H9 (cell line): ENCODE data around the gene DMWD. TPM values are rescaled to one million over a fixed set of nuclear protein-coding genes. Genes with fewer than 3 reads are reported as not detected.

ENCODE experiments used
- DNase-seq: peaks from one replicate; pipeline ENCODE4 v3.0.0-alpha.2; 2017
- H2AFZ ChIP-seq: one replicate; pipeline ENCODE4 v1.6.1; 2013; ENCODE audit warnings: mild to moderate bottlenecking, low read length, control low read depth, moderate library complexity
- H2AK5ac ChIP-seq: 2 replicates; pipeline ENCODE4 v1.6.1; 2013; ENCODE audit warnings: low read length, control low read depth, mixed read lengths; ENCODE audit not compliant: insufficient read length
- H2BK120ac ChIP-seq: one replicate; pipeline ENCODE4 v1.6.1; 2013; ENCODE audit warnings: low read depth, mild to moderate bottlenecking, low read length, control low read depth, inconsistent platforms; ENCODE audit not compliant: poor library complexity, severe bottlenecking
- H2BK12ac ChIP-seq: 2 replicates; pipeline ENCODE4 v1.6.1; 2013; ENCODE audit warnings: low read length, control low read depth, mixed read lengths, low read depth; ENCODE audit not compliant: insufficient read length
- H2BK15ac ChIP-seq: 2 replicates; pipeline ENCODE4 v1.6.1; 2013; ENCODE audit warnings: low read depth, low read length, control low read depth
- H2BK20ac ChIP-seq: one replicate; pipeline ENCODE4 v1.6.1; 2013; ENCODE audit warnings: low read depth, mild to moderate bottlenecking, low read length, control low read depth, inconsistent platforms; ENCODE audit not compliant: poor library complexity, severe bottlenecking
- H2BK5ac ChIP-seq: 2 replicates; pipeline ENCODE4 v1.6.1; 2013; ENCODE audit warnings: low read length, control low read depth, mixed read lengths; ENCODE audit not compliant: insufficient read length
- H3K14ac ChIP-seq: 2 replicates; pipeline ENCODE4 v1.6.1; 2013; ENCODE audit warnings: low read length, control low read depth; ENCODE audit not compliant: insufficient read depth
- H3K18ac ChIP-seq: 2 replicates; pipeline ENCODE4 v1.6.1; 2013; ENCODE audit warnings: low read depth, mild to moderate bottlenecking, mixed read lengths, low read length, control low read depth; ENCODE audit not compliant: insufficient read length
- H3K23ac ChIP-seq: 2 replicates; pipeline ENCODE4 v1.6.1; 2013; ENCODE audit warnings: low read length, control low read depth, mixed read lengths, low read depth; ENCODE audit not compliant: insufficient read length
- H3K23me2 ChIP-seq: 2 replicates; pipeline ENCODE4 v1.6.1; 2013; ENCODE audit warnings: low read depth, mild to moderate bottlenecking, mixed read lengths, low read length, control low read depth; ENCODE audit not compliant: insufficient read length, poor library complexity, severe bottlenecking
- H3K27ac ChIP-seq: 2 replicates; pipeline ENCODE4 v1.5.1; 2013; ENCODE audit warnings: low read length, control low read depth, mixed read lengths, low read depth; ENCODE audit not compliant: insufficient read length
- H3K27me3 ChIP-seq: 2 replicates; pipeline ENCODE4 v1.6.1; 2013; ENCODE audit warnings: low read length, control low read depth, inconsistent platforms; ENCODE audit not compliant: insufficient read depth
- H3K4ac ChIP-seq: 2 replicates; pipeline ENCODE4 v1.6.1; 2013; ENCODE audit warnings: low read depth, mild to moderate bottlenecking, control low read depth, inconsistent platforms, low read length, moderate library complexity
- H3K4me1 ChIP-seq: 2 replicates; pipeline ENCODE4 v1.6.1; 2013; ENCODE audit warnings: low read length, control low read depth, inconsistent platforms; ENCODE audit not compliant: insufficient read depth
- H3K4me2 ChIP-seq: 2 replicates; pipeline ENCODE4 v1.6.1; 2013; ENCODE audit warnings: low read length, control low read depth, mixed read lengths; ENCODE audit not compliant: insufficient read length, insufficient read depth
- H3K56ac ChIP-seq: 2 replicates; pipeline ENCODE4 v1.6.1; 2013; ENCODE audit warnings: low read depth, mild to moderate bottlenecking, mixed read lengths, low read length, control low read depth; ENCODE audit not compliant: insufficient read length
- H3K79me1 ChIP-seq: 2 replicates; pipeline ENCODE4 v1.6.1; 2013; ENCODE audit warnings: low read depth, mild to moderate bottlenecking, moderate library complexity, low read length, control low read depth, inconsistent platforms; ENCODE audit not compliant: insufficient read depth, poor library complexity, severe bottlenecking
- H3K79me2 ChIP-seq: 2 replicates; pipeline ENCODE4 v1.6.1; 2013; ENCODE audit warnings: low read length, control low read depth, inconsistent platforms; ENCODE audit not compliant: insufficient read depth
- H3K9ac ChIP-seq: 2 replicates; pipeline ENCODE4 v1.6.1; 2013; ENCODE audit warnings: low read length, control low read depth, mixed read lengths; ENCODE audit not compliant: insufficient read length; ENCODE audit errors: extremely low read depth
- H3K9me3 ChIP-seq: one replicate; pipeline ENCODE4 v1.6.1; 2013; ENCODE audit warnings: low read depth, low read length, inconsistent platforms; ENCODE audit not compliant: control insufficient read depth
- H3T11ph ChIP-seq: one replicate; pipeline ENCODE4 v1.6.1; 2013; ENCODE audit warnings: mild to moderate bottlenecking, low read length, control low read depth, inconsistent platforms
- H4K20me1 ChIP-seq: one replicate; pipeline ENCODE4 v1.6.1; 2013; ENCODE audit not compliant: control insufficient read depth, insufficient read length, insufficient read depth
- H4K5ac ChIP-seq: 2 replicates; pipeline ENCODE4 v1.6.1; 2013; ENCODE audit warnings: low read depth, mild to moderate bottlenecking, mixed read lengths, low read length, control low read depth; ENCODE audit not compliant: insufficient read length
- H4K8ac ChIP-seq: replicated peaks from 2 replicates; pipeline ENCODE4 v1.6.1; 2013; ENCODE audit warnings: low read length, control low read depth, mixed read lengths, low read depth; ENCODE audit not compliant: insufficient read length
- H4K91ac ChIP-seq: 2 replicates; pipeline ENCODE4 v1.6.1; 2013; ENCODE audit warnings: low read depth, mild to moderate bottlenecking, moderate library complexity, mixed read lengths, low read length, control low read depth; ENCODE audit not compliant: insufficient read length
- H3K27ac Mint-ChIP-seq, 3 experiments: 2 replicates in 2 of 3; 3 replicates in 1 of 3; pipeline ENCODE4 v1.8.0; 2020 to 2021; ENCODE audit warnings: mixed read lengths in 3 of 3, mild to moderate bottlenecking in 1 of 3, moderate library complexity in 1 of 3
- H3K27me3 Mint-ChIP-seq: 2 replicates; pipeline ENCODE4 v1.8.0; 2021; ENCODE audit warnings: low read depth, mild to moderate bottlenecking, moderate library complexity, mixed read lengths
- H3K36me3 Mint-ChIP-seq, 3 experiments: 2 replicates in 2 of 3; 3 replicates in 1 of 3; pipeline ENCODE4 v1.8.0; 2020 to 2021; ENCODE audit warnings: low read depth in 3 of 3, mixed read lengths in 3 of 3; ENCODE audit not compliant: insufficient read depth in 1 of 3
- H3K4me1 Mint-ChIP-seq, 2 experiments: 2 replicates each; pipeline ENCODE4 v1.8.0; 2020; ENCODE audit warnings: mixed read lengths in 2 of 2
- H3K4me3 Mint-ChIP-seq, 2 experiments: 2 replicates in 1 of 2; 3 replicates in 1 of 2; pipeline ENCODE4 v1.8.0; 2020 to 2021; ENCODE audit warnings: mild to moderate bottlenecking in 2 of 2, mixed read lengths in 2 of 2, moderate library complexity in 1 of 2
- H3K9me3 Mint-ChIP-seq, 2 experiments: 2 replicates in 1 of 2; 3 replicates in 1 of 2; pipeline ENCODE4 v1.8.0; 2020; ENCODE audit warnings: mild to moderate bottlenecking in 2 of 2, mixed read lengths in 2 of 2, moderate library complexity in 1 of 2
- WGBS: extraction: QIAGEN DNeasy Blood & Tissue Kit; methylation state at CpG from one replicate; pipeline ENCODE4 v1.1.7; 2013; ENCODE audit warnings: missing lambda C conversion rate, low lambda C conversion rate, mixed read lengths; ENCODE audit not compliant: insufficient read length; ENCODE audit errors: extremely low coverage; 5-methylcytosine and 5-hydroxymethylcytosine counted together
- total RNA-seq: library from RNA; stranded (reverse); gene quantifications from 2 replicates; pipeline ENCODE4 v1.2.1, GENCODE V29; 2021
- TF ChIP-seq, protein P1 (sequence below): fragments of 200-600 bp; sonication (generic); conservative IDR thresholded peaks from 3 replicates; pipeline ENCODE4 v1.8.0; 2021; ENCODE audit warnings: antibody characterized with exemption, mild to moderate bottlenecking

Gene DMWD
- total RNA-seq, 1 experiment from 2014 or later, result 75.1 TPM

GRCh38 chr19:45785097-45785496, 7.5 kb downstream of the DMWD start:
- H3K4me1 ChIP-seq, result peaks cover 3% of the 10 kb centered on the region; the same call in 1 of the 2 replicates
- no peak overlapping the region for H3T11ph ChIP-seq
- no peaks in the 10 kb centered on the region; the same call in 1 of the 2 replicates for H3K27me3 ChIP-seq
- H3K79me1 ChIP-seq, result no peaks in the 10 kb centered on the region
- H3K4ac ChIP-seq, result no peak overlapping the region
- no peak overlapping the region for H3K18ac ChIP-seq
- no peak overlapping the region for H2BK120ac ChIP-seq
- peaks cover 22 to 49% (median 44%) of the 10 kb centered on the region in 3 experiments for H3K36me3 Mint-ChIP-seq
- no peaks in the 10 kb centered on the region for H3K79me2 ChIP-seq
- H3K56ac ChIP-seq, result no peak overlapping the region
- no peaks in the 10 kb centered on the region for H3K9me3 Mint-ChIP-seq
- H3K14ac ChIP-seq, result no peak overlapping the region
- no peak overlapping the region for H2BK15ac ChIP-seq
- no peak overlapping the region for H2BK5ac ChIP-seq
- no peak overlapping the region for H2AFZ ChIP-seq
- H3K9ac ChIP-seq, result no peak overlapping the region
- H3K23ac ChIP-seq, result no peak overlapping the region
- no peak overlapping the region for H4K5ac ChIP-seq
- H3K4me2 ChIP-seq, result no peak overlapping the region
- no peak overlapping the region for H3K27ac ChIP-seq
- no peak overlapping the region for H3K4me3 Mint-ChIP-seq
- TF ChIP-seq, protein P1, sequence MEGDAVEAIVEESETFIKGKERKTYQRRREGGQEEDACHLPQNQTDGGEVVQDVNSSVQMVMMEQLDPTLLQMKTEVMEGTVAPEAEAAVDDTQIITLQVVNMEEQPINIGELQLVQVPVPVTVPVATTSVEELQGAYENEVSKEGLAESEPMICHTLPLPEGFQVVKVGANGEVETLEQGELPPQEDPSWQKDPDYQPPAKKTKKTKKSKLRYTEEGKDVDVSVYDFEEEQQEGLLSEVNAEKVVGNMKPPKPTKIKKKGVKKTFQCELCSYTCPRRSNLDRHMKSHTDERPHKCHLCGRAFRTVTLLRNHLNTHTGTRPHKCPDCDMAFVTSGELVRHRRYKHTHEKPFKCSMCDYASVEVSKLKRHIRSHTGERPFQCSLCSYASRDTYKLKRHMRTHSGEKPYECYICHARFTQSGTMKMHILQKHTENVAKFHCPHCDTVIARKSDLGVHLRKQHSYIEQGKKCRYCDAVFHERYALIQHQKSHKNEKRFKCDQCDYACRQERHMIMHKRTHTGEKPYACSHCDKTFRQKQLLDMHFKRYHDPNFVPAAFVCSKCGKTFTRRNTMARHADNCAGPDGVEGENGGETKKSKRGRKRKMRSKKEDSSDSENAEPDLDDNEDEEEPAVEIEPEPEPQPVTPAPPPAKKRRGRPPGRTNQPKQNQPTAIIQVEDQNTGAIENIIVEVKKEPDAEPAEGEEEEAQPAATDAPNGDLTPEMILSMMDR, result no peak
- DNase-seq, result no peak
- H3K4me1 Mint-ChIP-seq, result peaks cover 10 to 29% of the 10 kb centered on the region in 2 experiments
- H3K27ac Mint-ChIP-seq, result no peak overlapping the region
- no peak overlapping the region for H2BK12ac ChIP-seq
- WGBS, result no CpG with 5 or more reads among the region's 5 CpGs
- no peaks in the 10 kb centered on the region for H3K9me3 ChIP-seq
- no peak overlapping the region for H4K8ac ChIP-seq
- no peak overlapping the region for H4K91ac ChIP-seq
- no peaks in the 10 kb centered on the region for H3K23me2 ChIP-seq
- H2BK20ac ChIP-seq, result no peak overlapping the region
- no peak overlapping the region for H2AK5ac ChIP-seq
- H4K20me1 ChIP-seq, result no peaks in the 10 kb centered on the region
- H3K27me3 Mint-ChIP-seq, result peaks cover 16% of the 10 kb centered on the region
